ENCODE data around the gene RASSF7. TPM values are rescaled to one million over a fixed set of nuclear protein-coding genes. Genes with fewer than 3 reads are reported as not detected.

Gene RASSF7
- total RNA-seq, 2 donors from 2014 or later: 49.5 to 134 TPM

- intact Hi-C loops (cut with DNase I): no loop called here
- no peak for ATAC-seq
- Histone ChIP-seq H3K27me3 (no peaks in the 10 kb centered on the region), H3K36me3 (replicated peaks in 1 of 2; ENCODE audit: insufficient read depth in 1 of 2, low read depth in 2 of 2) (no peaks in the 10 kb centered on the region), H3K9me3 (no peaks in the 10 kb centered on the region), H3K4me3 (no peak overlapping the region), H3K4me1 (peaks cover 5% of the 10 kb centered on the region), H3K27ac (no peak overlapping the region)
- WGBS, 2 donors: 81 to 87% methylated on average over 25 to 30 of the region's 32 CpGs
- no peak for TF ChIP-seq CTCF (IDR thresholded peaks at IDR 0.05)
- no peak for DNase-seq
Measured at GRCh38 chr11:548700-549603, 11.8 kb upstream of the RASSF7 start.

GRCh38 chr11:550021-550745 is 10.6 kb upstream of the RASSF7 start:
- 90 to 92% methylated on average over 12 to 25 of the region's 25 CpGs for WGBS, 2 donors
- no peak for DNase-seq
- no peak for TF ChIP-seq CTCF (IDR thresholded peaks at IDR 0.05)
- no peak for TF ChIP-seq POLR2A (IDR thresholded peaks at IDR 0.05)
- H3K36me3 ChIP-seq (replicated peaks in 1 of 2; ENCODE audit: insufficient read depth in 1 of 2, low read depth in 2 of 2): no peaks in the 10 kb centered on the region
- no peaks in the 10 kb centered on the region for H3K27me3 ChIP-seq
- no peak overlapping the region for H3K4me3 ChIP-seq
- H3K9me3 ChIP-seq: no peaks in the 10 kb centered on the region
- ATAC-seq: no peak
- intact Hi-C loops (cut with DNase I): loop anchor here (10.0 kb wide), 1 partner anchor 175 kb away; no protein-coding TSS in a partner anchor
- H3K4me1 ChIP-seq: peaks cover 15% of the 10 kb centered on the region
- no peak overlapping the region for H3K27ac ChIP-seq

- intact Hi-C loops (cut with DNase I): loop anchor here (10.0 kb wide), 1 partner anchor 174 kb away; no protein-coding TSS in a partner anchor
- peaks cover 21% of the 10 kb centered on the region for H3K4me1 ChIP-seq
- no peak for ATAC-seq
- TF ChIP-seq POLR2A (IDR thresholded peaks at IDR 0.05) (no peak), CTCF (IDR thresholded peaks at IDR 0.05) (no peak)
- H3K9me3 ChIP-seq: no peaks in the 10 kb centered on the region
- WGBS, 2 donors: 69 to 100% methylated on average over 1 to 5 of the region's 5 CpGs
- no peak for DNase-seq
- H3K27me3 ChIP-seq: no peaks in the 10 kb centered on the region
- H3K36me3 ChIP-seq (replicated peaks in 1 of 2; ENCODE audit: insufficient read depth in 1 of 2, low read depth in 2 of 2): no peaks in the 10 kb centered on the region
- no peak overlapping the region for H3K27ac ChIP-seq
- no peak overlapping the region for H3K4me3 ChIP-seq
Measured at GRCh38 chr11:550746-551085, 10.1 kb upstream of the RASSF7 start.

- Histone ChIP-seq H3K9me3 (no peaks in the 10 kb centered on the region), H3K36me3 (replicated peaks in 1 of 2; ENCODE audit: insufficient read depth in 1 of 2, low read depth in 2 of 2) (no peaks in the 10 kb centered on the region), H3K27me3 (no peaks in the 10 kb centered on the region), H3K4me3 (no peak overlapping the region), H3K27ac (no peak overlapping the region), H3K4me1 (peaks cover 21% of the 10 kb centered on the region)
- no peak for ATAC-seq
- no peak for TF ChIP-seq POLR2A (IDR thresholded peaks at IDR 0.05)
- no peak for TF ChIP-seq CTCF (IDR thresholded peaks at IDR 0.05)
- DNase-seq: no peak
- intact Hi-C loops (cut with DNase I): loop anchor here (10.0 kb wide), 1 partner anchor 174 kb away; no protein-coding TSS in a partner anchor
- 84% methylated on average over 5 to 7 of the region's 16 CpGs for WGBS, 2 donors
Measured at GRCh38 chr11:551131-551530, 9.6 kb upstream of the RASSF7 start.
